GM19240 (cell line): ENCODE measurements around the gene DHDDS.

Experiments used
- DNase-seq: peaks from one replicate; pipeline ENCODE4 v3.0.0; 2011; ENCODE audit warnings: low spot score; ENCODE audit not compliant: insufficient read length

Gene DHDDS

DNA sequence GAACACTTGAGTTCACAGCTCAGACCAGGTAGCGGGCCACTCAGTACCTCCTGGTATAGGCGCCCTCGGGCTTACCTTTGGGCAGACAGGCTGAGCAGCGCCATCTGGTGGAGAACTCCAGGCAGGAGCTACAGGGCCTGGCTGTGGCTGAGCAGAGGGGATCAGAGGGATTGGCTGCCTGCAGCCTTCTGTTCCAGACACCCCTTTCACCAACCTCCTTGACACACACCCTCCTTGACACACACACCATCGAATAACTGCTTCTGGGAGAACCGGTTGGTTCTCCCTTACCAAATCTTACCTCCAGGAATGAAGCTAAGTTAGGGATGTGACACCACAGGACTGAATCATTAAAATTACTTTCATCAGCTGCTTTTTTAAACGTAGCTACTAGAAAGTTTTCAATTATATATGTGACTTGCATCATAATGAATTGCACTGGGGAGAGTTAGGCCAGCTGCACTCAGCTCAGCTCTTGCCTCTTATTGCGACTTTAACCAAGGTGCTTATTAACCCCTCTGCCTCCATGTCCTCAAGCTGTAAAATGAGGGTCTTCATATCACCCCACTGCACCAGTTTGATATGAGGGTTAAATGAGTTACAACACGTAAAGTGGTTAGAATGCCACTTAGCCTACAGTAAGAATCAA lies 14.9 kb upstream of the DHDDS start:
- peak; percentile 79 for DNase-seq

DNA sequence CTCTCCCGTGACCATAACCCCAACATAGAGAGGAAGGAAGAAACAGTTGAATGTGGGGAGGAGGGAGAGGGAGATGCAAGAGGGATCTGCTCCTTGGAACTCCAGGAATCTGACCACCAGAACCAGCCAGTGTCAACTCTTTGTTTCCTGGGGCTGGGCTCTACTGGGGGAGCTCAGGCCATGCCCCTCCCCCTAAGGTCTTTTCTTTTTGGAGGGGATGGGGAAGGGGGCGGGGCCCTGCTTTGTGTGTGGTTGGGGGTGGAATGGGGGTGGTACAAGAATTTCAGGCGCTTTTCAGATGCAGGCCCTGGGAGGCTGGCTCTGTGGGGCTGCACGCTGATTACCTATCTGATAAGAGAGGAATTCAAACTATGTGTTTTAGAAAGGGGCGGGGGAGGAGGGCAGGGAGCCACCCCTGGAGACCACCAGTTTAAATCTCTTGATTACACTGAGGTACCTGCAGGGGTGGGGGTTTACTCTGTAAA lies 13.2 kb upstream of the DHDDS start:
- DNase-seq = no peak

DNA sequence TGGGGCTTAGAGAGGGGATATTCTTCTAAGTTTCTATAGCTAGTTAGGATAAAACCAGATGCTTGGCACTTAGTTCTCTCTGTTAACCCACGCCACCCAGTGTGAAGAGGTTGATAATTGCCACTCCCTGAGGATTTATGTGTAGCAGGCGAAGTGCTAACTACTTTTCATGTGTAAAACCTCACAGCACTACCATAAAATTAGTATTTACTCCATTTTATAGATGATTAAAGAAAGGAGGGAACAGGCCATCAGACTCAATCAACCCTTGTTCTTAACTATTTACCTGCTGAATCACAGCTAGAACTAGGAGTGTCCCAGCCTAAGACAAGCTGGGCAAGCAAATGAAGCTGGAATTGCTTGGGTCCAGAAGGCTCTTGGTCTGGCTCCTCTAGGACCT lies 12.6 kb upstream of the DHDDS start:
- DNase-seq = no peak

DNA sequence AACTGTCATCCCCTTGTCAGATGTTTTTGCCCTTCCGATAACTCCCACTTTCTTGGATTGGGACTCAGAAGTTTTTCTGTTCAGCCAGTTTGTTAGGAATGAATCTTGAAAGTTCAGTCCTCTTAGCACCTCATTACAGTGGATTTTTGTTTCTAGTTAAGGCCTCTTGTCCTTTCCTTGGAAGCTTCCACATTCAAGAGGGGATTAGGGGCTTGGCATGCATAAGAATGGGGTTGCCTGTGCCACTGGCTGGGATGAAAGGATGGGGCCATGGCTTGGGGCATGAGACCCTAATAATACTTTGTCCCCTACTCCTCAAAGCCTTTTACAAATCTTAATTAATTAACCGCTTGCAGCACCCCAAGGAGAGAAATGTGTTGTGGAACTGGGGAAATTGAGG lies 2.4 kb upstream of the DHDDS start:
- DNase-seq = no peak

DNA sequence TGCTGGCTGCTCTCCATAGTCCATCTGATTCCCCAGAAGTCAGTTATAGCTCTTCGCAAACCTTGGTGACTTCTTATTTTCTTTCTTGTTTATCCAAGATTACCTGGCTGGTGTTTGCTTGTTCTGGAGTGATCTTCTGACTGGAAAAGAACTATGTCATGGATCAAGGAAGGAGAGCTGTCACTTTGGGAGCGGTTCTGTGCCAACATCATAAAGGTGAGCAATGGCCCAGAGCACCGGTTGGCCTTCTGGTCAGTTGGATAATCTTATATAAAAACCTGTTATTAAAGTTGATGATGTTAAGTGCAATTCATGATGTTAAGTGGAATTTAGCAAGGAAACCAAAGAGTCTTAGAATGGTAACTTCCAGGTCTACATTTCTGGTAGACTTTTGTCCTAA lies 672 bp downstream of the DHDDS start:
- no peak for DNase-seq

DNA sequence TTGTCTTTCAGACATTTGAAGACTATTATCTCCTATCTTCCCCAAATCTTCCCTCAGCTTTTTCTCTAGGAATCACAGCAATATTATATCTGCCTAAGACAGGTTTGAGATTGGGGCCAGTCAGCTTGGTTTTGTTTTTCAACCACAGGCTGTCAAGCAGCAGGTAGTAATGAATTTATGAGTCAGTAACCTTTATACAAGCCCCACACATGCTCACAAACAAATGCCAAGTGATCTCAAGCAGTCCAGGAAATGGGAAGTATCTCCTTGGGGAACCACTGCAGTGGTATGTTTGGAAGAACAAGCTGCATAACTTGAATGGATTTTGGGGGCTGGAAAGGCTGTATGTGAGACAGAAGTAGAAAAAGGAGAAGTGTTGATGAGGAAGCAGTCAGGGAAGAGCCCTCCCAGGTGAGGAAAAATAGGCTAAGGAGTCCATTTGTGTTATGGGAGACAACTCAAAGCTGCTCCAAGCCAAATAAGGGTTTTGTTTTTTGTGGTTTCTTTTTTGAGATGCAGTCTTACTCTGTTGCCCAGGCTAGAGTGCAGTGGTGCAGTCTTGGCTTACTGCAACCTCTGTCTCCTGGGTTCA lies 2.1 kb downstream of the DHDDS start:
- no peak for DNase-seq

DNA sequence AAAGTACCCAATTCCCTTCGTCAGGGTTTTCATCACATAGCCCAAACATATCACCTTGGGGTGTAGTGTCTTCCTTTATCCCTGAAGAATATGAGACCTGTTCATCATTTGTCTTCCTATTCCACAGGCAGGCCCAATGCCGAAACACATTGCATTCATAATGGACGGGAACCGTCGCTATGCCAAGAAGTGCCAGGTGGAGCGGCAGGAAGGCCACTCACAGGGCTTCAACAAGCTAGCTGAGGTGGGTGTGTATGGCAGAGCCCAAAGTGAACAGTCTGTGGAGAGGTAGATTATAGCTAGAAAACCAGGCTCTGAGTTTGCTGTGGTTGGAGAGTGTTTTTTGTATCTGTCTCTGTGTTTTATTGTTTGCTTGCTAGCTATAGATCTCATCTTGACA lies 5.9 kb downstream of the DHDDS start:
- DNase-seq = no peak

DNA sequence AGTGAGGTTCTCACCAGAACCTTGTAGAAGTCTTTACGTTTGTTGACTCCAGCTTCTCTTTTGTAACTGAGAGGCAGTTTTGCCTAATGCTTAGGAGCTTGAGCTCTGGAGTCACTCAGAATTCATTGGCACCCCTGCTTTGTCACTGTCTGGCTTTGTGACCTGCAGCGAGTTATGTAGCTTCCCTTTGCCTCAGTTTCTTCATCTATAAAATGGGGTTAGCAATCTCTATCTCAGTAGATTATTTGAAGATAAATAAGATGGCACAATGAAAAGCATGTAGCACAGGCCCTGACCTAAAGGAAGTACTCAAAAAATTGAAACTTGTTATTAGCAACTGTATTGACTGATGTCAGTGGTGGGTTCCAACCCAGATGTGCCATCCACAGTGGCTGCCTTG lies 8.1 kb downstream of the DHDDS start:
- DNase-seq = no peak

DNA sequence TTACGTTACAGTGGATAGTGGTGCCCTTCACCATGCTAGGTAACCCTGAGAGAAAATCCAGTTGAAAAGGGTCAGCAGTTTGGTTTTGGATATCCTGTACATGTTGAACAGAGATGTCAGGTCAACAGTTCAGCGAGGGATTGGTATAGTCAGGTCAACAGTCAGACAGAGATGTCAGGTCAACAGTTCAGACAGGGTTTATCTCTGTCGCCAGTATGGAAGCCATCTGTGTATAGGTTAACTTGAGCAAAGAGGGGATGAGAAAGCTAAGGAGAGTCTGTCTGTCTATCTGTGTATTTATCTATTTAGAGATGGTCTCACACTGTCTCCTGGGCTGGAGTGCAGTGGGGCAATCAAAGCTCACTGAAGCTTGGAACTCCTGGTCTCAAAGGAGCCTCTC lies 17.7 kb downstream of the DHDDS start:
- no peak for DNase-seq

DNA sequence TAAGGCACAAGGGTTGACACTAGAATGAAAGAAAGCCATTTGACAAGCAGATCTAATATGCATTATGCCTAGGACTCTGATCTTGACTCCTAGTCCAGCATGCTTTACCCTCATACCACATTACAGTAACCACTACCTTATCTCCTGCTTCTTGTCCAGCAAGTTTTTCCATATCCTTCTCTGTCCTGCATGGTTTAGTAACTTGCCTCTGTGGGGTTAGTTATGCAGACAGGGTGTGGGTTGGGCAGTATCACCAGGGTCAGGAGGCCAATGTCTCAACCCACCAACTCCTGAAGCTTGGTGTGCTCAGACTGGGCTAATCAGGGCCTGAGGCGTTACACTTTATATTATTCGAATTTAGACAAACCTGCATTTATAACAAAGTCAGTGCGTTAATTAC lies 18.8 kb downstream of the DHDDS start:
- no peak for DNase-seq

DNA sequence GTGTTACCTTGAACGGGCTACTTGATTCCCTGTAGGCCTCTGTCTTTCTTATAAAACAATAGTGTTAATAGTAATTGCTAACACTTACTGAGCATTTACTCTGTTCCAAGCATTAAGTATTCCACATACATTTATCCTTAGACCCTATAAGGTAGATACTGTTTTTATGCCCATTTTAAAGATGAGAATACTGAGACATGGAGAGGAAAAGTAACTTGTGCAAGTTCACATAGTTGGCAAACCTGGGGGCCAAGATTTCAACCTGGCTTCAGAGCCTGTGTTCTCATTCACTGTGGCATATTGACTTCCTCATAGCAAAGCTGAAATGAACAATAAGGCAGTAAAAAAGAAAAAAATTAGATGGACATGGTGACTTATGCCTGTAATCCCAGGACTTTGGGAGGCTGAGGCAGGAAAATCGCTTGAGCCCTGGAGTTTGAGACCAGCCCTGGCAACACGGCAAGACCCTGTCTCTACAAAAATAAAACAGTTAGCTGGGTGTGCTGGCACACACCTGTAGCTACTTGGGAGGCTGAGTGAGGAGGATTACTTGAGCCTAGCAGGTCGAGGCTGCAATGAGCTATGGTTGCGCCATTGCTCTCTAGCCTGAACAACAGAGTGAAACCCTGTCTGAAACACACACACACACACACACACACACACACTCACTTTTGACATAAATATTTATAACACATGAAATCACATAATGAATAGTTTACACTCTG lies 20.5 kb downstream of the DHDDS start:
- DNase-seq = no peak

DNA sequence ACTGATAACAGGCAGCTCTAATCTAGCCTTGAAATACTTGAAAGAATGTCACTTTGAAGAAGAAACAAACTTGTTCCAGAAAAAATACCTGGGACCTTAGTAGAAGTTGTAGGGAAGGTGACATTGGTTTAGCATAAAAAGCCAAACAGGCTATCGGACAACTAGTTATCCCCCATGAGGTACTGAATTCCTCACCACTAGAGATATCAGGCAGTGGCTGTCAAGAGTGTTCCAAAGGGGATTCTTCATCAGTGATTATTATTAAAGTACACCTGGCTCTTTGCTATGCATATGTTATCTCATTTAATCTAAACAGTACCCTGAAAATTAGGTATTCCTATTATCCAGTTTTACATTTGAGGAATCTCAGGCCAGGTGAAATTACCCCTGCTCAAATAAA lies 27.0 kb downstream of the DHDDS start:
- no peak for DNase-seq

DNA sequence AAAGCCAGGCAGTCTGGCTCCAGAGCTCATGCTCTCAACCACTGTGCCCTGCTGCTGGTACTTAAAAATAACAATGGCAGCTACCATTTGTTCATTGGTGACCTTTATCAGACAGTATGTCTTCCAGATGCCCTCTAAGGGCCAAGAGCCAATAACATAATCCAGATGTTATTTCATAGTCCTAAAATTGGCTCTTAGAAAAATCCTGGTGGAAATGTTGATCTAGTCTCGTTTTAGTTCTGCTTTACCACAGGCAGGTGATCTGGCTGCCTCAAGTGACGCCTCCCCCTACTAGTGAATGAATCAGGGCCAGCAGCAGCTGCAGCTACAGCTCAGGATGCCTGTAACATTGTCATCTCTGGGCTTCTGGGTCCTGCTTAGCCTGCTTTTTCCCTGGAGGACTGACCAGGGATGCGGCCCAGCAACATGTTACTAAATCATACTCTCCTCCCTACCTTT lies 27.5 kb downstream of the DHDDS start:
- no peak for DNase-seq

DNA sequence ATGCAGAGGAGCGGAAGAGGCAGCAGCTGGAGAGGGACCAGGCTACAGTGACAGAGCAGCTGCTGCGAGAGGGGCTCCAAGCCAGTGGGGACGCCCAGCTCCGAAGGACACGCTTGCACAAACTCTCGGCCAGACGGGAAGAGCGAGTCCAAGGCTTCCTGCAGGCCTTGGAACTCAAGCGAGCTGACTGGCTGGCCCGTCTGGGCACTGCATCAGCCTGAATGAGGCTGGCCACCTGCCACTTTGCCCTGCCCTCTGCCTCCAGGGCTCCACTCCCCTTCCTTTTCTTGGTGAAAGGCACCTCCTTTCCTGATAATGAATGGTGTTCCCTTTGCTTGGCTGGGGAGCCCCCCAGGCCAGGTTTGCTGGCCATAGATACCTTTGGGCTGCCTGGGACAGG lies 36.8 kb downstream of the DHDDS start:
- no peak for DNase-seq

DNA sequence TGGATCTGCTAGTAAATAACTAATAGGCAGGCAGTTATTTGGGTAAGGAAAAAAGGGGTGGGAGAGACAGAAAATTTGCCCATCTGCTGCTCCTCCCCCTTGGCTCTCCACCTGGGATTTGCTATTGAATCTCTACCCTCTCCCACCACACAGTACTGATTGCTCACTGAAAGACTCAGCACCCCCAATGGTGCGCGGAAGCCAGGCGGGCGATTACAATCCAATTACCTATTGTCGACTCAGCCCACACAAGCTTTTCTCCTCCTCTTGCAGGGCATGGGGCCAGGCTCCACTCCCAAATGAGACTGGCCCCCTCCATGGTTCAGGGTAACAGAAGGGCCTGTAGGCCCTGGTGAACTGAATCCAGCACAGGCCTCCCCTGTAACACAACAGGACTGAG lies 37.4 kb downstream of the DHDDS start:
- no peak for DNase-seq

DNA sequence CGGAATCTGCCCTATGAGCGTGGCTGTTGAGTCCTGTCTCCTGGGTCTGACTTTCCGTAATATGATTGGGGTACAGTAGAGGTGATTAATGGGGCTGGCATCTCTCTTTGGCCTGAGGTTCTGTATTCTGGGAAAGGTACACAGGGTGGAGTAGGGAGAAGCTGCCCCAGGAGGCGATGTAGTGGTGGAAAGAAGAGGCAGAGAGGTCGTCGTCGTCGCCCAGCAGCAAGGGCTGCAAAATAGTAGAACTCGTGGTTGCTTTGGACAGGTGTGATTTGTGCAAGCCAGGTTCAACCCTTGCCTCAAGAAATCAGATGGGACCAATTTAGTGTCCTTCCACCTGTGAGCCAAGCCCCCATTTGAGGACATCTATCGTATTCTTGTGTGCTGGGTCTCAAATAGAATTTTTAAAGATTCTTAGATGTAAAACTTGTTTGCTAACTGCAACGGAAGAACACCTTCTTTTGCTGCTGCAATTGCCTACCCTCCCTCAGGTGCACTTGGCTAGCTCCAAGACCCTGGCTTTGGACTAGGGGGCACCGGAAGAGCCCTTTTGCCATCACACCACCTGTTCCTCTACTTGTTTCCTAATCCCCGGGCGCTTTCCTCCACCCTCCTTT lies 38.9 kb downstream of the DHDDS start:
- no peak for DNase-seq

DNA sequence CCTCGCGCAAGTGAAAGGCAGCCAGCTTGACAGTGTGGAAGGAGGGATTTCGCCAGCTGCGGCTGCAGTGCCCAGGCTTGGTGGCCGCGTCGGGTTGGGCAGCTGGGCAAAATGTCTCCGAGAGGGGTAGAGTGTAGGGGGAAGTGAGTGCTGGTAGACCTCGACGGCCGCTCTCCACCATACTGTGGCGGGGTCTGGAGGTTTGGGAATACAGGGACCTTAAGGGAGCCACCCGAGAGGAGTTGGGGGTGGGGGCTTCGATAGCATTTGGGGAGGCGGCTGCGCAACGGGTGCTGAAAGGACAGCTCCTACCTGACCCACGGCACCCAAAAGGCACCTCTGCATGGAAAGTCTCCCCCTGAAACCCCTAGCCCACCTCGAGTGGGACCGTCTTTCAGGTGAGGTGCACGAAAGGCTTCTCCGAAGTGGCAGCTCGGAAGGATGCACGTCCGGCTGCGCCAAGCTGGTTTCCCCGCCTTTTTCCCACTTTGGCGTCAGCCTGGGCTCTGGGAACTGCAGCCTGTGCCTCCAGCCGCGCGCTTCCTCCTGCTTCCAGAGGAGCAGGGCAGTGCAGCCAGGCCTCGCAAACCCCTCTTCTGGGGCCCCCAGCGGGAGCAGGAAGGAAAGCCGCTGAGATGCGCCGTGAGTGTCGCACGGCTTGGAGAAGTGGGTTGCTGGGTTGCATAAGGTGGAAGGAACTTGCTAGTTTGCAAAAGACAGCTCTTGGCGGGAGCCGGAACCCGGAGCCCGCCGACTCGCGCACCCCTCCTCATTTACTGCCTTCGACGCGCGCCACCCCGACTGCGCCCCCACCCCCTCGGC lies 39.6 kb downstream of the DHDDS start:
- DNase-seq = no peak

DNA sequence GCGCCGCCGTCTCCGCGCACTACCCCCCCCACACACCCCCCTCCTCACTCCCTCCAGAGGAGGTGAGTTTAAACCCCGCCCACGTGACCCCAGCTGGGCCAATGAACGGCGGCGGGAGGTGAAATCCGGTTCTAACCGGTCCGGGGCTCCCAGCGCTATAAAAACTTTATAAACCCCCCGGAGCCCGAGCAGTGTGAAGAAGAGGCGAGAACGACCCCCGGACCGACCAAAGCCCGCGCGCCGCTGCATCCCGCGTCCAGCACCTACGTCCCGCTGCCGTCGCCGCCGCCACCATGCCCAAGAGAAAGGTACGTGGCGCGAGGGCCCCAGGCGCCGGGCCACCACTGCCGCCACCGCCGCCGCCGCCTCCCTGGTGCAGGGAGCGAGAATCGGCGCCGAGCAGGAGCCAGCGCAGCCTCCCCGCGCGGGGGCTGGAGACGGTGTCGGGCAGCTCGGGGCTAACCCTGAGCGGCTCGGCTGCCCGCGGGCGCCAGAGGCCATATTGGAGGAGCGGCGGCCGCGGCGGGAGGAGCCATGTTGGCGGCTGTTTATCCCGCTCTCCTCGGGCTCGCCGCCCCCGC lies 40.3 kb downstream of the DHDDS start, which contains the start of gene HMGN2:
TSS of gene HMGN2 (plus strand) at position 121 of the 581 bp plus-strand sequence. CDS start at position 294, 173 bp downstream.
- peak; percentile 66 for DNase-seq

DNA sequence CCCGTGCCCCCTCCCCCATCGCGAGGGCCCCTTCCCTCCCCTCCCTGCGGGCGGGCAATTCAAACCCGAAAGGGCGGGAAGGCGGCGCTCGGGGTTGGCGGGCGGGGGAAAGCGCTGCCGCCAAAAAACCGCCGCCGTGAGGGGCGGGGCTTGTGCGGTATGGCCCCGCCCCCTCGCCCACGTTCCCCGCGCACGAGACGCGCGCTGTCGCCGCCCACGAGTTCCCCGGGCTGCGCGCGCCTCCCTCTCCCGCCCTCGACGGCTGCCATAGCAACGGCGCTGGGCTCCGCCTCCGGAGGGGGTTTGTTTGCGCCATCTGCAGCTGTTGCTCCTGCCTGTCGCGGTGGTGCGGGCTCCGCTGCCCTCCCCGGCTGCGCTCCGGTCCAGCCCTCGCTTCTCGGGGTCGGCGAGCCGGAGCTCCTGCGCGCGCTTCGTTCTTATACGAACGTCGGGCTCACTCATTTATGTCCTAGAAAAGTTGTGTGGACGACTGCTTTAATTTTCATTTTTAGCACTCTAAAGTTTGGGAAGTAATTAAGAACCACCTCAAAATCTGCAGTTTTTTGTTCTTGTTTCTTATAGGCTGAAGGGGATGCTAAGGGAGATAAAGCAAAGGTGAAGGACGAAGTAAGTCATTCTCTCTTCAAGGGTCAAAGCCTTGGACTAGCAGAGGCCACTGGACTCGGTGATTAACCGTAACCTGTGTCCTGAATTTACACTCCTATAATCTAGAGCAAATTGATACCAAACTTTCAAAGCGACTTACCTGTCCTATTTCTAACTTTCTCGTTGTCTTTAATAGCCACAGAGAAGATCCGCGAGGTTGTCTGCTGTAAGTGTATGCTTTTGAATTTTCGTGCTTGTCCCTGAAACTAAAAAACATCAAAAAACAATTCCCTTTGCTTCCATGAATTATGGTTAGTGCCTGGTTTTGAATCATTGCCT lies 41.1 kb downstream of the DHDDS start:
- peak; percentile 83 for DNase-seq

DNA sequence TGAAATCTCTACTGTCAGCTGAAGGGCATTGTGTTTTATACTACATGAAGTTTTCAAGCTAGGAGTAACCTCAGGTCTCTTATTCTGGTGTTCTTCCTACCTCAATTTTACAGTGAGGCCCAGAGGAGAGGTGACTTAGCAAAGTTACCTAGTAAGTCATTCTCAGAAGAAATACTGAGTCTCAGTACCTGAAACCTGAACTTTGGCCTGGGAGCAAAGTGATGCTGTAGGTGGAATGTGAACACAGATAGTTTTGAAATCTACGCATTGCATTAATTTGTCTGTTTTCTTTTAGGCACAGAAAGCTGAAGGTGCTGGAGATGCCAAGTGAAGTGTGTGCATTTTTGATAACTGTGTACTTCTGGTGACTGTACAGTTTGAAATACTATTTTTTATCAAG lies 42.7 kb downstream of the DHDDS start:
- no peak for DNase-seq
